GM12878 (cell line): ENCODE measurements around the gene CMAS. TPM values are rescaled to one million over a fixed set of nuclear protein-coding genes. Genes with fewer than 3 reads are reported as not detected.

ENCODE experiments used
- ATAC-seq: fragments of 200-7000 bp; cut with Tn5 transposase; 3 replicates; pipeline ENCODE4 v1.9.1; 2020; ENCODE audit warnings: mild to moderate bottlenecking, moderate library complexity
- BruUV-seq: library from RNA; stranded (reverse); fragments of 400-500 nt; replicated peaks from 2 replicates; lab custom pipeline; 2021; lab: Mats Ljungman, UMichigan
- CTCF ChIA-PET: fragments of 300-600 bp; sonication (Branson Sonifier 250); formaldehyde crosslinking; extraction: SDS; loops from one replicate; lab custom pipeline; 2021; ENCODE audit warnings: inconsistent platforms; lab: Yijun Ruan, JAX
- POLR2A ChIA-PET: fragments of 350-600 bp; formaldehyde crosslinking; extraction: SDS; loops from one replicate; lab custom pipeline; 2021; ENCODE audit warnings: inconsistent platforms; lab: Charles Lee
- RAD21 ChIA-PET: fragments of 300-600 bp; sonication (Branson Sonifier 250); formaldehyde crosslinking; loops from one replicate; lab custom pipeline; 2023; ENCODE audit warnings: antibody characterized with exemption; ENCODE audit not compliant: unreplicated experiment; lab: Charles Lee
- SMC1A ChIA-PET: fragments of 300-600 bp; sonication (Branson Sonifier 250); formaldehyde crosslinking; loops from one replicate; lab custom pipeline; 2023; ENCODE audit not compliant: unreplicated experiment, uncharacterized antibody; lab: Charles Lee
- DNase-seq: peaks from one replicate; pipeline ENCODE4 v3.0.0-alpha.2; 2011; ENCODE audit warnings: low read depth, low spot score
- FAIRE-seq: peaks from 3 replicates; lab custom pipeline; 2011; peaks lifted over from hg19 to GRCh38; lab: Jason Lieb, UNC
- H2AFZ ChIP-seq: 2 replicates; pipeline ENCODE4 v1.6.0; 2011; ENCODE audit warnings: low read depth, low read length, control low read depth; ENCODE audit not compliant: control insufficient read depth
- H3K27ac ChIP-seq: 2 replicates; pipeline ENCODE4 v1.5.1; 2011; ENCODE audit warnings: control low read depth; ENCODE audit not compliant: control insufficient read depth, insufficient read depth
- H3K27me3 ChIP-seq, 2 experiments: replicated peaks in 1 of 2; 2 replicates each; pipeline versions ENCODE4 v1.6.0 to v1.6.1; 2011; ENCODE audit warnings: low read length in 1 of 2; ENCODE audit not compliant: control insufficient read depth in 2 of 2, insufficient read depth in 2 of 2
- H3K36me3 ChIP-seq, 2 experiments: 2 replicates each; pipeline ENCODE4 v1.5.1; 2011; ENCODE audit warnings: low read length in 1 of 2; ENCODE audit not compliant: control insufficient read depth in 2 of 2, insufficient read depth in 2 of 2
- H3K4me1 ChIP-seq: 2 replicates; pipeline ENCODE4 v1.6.1; 2011; ENCODE audit warnings: mild to moderate bottlenecking, low read length, moderate library complexity, mixed read lengths; ENCODE audit not compliant: control insufficient read depth, insufficient read depth
- H3K4me2 ChIP-seq: 2 replicates; pipeline ENCODE4 v1.6.0; 2011; ENCODE audit warnings: control low read depth; ENCODE audit not compliant: control insufficient read depth, insufficient read depth
- H3K4me3 ChIP-seq: fragments of 200-600 bp; sonication (generic); 2 replicates; pipeline ENCODE4 v1.5.1; 2016
- H3K79me2 ChIP-seq: 2 replicates; pipeline ENCODE4 v1.6.0; 2011; ENCODE audit warnings: low read length; ENCODE audit not compliant: control insufficient read depth, insufficient read depth
- H3K9ac ChIP-seq: 2 replicates; pipeline ENCODE4 v1.8.0; 2011; ENCODE audit warnings: low read length, control low read depth, mixed read lengths; ENCODE audit not compliant: control insufficient read depth, insufficient read depth
- H3K9me3 ChIP-seq: replicated peaks from 3 replicates; pipeline ENCODE4 v1.5.1; 2011; ENCODE audit warnings: mild to moderate bottlenecking, low read length; ENCODE audit not compliant: control insufficient read depth, insufficient read depth
- H4K20me1 ChIP-seq: 2 replicates; pipeline ENCODE4 v1.6.0; 2011; ENCODE audit not compliant: control insufficient read depth, insufficient read depth
- IRF3 ChIP-seq: fragments of 450-650 bp; IDR thresholded peaks from 2 replicates; pipeline ENCODE4 v1.6.1; 2014; ENCODE audit warnings: mild to moderate bottlenecking
- PAX5 ChIP-seq: IDR thresholded peaks from 2 replicates; pipeline ENCODE4 v1.6.1; 2011; ENCODE audit warnings: low read depth, low read length, borderline replicate concordance
- WGBS: methylation state at CpG from one replicate; pipeline ENCODE4 v1.1.6; 2016; ENCODE audit warnings: low lambda C conversion rate; ENCODE audit not compliant: insufficient replicate concordance, insufficient coverage; ENCODE audit errors: missing lambda C conversion rate; 5-methylcytosine and 5-hydroxymethylcytosine counted together
- in situ Hi-C: fragments of 300-500 bp; cut with MboI; formaldehyde crosslinking; loops from 9 replicates; pipeline ENCODE4 v1.14.3; 2018; ENCODE audit warnings: mixed read lengths
- intact Hi-C: fragments of 100-400 bp; cut with micrococcal nuclease; formaldehyde crosslinking; loops from one replicate; pipeline ENCODE4 v1.14.2; 2022; ENCODE audit not compliant: unreplicated experiment
- polyA plus RNA-seq, 11 experiments: library from polyadenylated mRNA; depleted of rRNA in 4 of 11; unstranded in 6 of 11; stranded (reverse) in 5 of 11; fragments of >200 nt; fragmentation: Nextera tagmentation in 4 of 11; fragmentation: Illumina TruSeq in 1 of 11; extraction: Ambion mirVana in 4 of 11; extraction: Trizol in 1 of 11; gene quantifications; 1 replicate in 1 of 11; 2 replicates in 10 of 11; pipeline versions ENCODE4 v1.2.1 to v1.2.3, GENCODE V29; 2011 to 2016; ENCODE audit warnings: inconsistent platforms in 2 of 11, missing spikeins in 2 of 11, low read depth in 1 of 11
- total RNA-seq, 4 experiments: library from RNA; depleted of rRNA in 3 of 4; stranded (reverse); fragments of >200 nt in 3 of 4; fragmentation: Illumina TruSeq in 1 of 4; extraction: Trizol in 1 of 4; gene quantifications; 2 replicates each; pipeline versions ENCODE4 v1.2.1 to v1.2.3, GENCODE V29; 2013 to 2021

CMAS gene
- total and polyA plus RNA-seq, 10 of the 15 experiments (the other 5 are each of a cell fraction or from before 2014, with no cell fraction given), result 12.9 to 73.2 (median 30.8) TPM

GRCh38 chr12:22048351-22049041 is 2.5 kb downstream of the CMAS start:
- H2AFZ ChIP-seq, result no peak overlapping the region
- no peaks in the 10 kb centered on the region for H4K20me1 ChIP-seq
- SMC1A ChIA-PET, result interaction anchor here (0.6 to 3.8 kb wide), 5 partner anchors 8 to 447 kb away, joined by 3 to 19 read pairs (median 5); no protein-coding TSS in a partner anchor
- in situ Hi-C loops (no loop called here), intact Hi-C loops (no loop called here)
- H3K4me3 ChIP-seq, result no peak overlapping the region
- peak overlapping the region; percentile 44 for H3K4me2 ChIP-seq
- no peak for DNase-seq
- H3K4me1 ChIP-seq, result no peaks in the 10 kb centered on the region
- CTCF ChIA-PET, result interaction anchor here (0.6 to 2.9 kb wide), 2 partner anchors 13 to 925 kb away, joined by 3 to 7 read pairs; no protein-coding TSS in a partner anchor
- RAD21 ChIA-PET, result no interaction called here
- no peak for ATAC-seq
- no peaks in the 10 kb centered on the region for H3K27me3 ChIP-seq
- WGBS, result 94% methylated on average over 4 of the region's 4 CpGs
- TF ChIP-seq PAX5, result no peak
- POLR2A ChIA-PET, result no interaction called here
- H3K9me3 ChIP-seq, result no peaks in the 10 kb centered on the region
- H3K27ac ChIP-seq, result no peak overlapping the region
- FAIRE-seq, result no peak
- no peaks in the 10 kb centered on the region for H3K36me3 ChIP-seq
- BruUV-seq, result no TSS peak
- H3K9ac ChIP-seq, result no peak overlapping the region
- peaks cover 12% of the 10 kb centered on the region for H3K79me2 ChIP-seq

DNA sequence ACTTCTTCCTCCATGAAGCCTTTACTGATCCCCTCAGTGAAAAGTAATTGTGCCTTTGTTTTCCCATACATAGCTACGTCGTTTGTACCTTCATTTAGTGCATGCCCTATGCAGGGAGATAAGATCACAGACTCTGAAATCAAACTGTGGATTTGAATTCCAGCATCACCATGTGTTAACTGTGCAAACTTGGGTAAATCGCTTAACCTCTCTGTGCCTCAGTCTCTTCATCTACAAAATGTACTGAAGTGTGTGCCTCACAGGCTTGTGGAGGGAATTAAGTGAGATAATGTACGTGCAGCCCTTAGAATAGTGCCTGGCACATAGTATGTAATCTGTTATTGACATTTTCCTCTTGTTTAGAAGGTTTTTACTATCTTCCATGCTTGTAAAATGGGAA is 4.1 kb downstream of the CMAS start:
- Histone ChIP-seq H3K4me3 (no peak overlapping the region), H3K27ac (no peak overlapping the region), H3K9me3 (no peaks in the 10 kb centered on the region), H3K36me3 (no peaks in the 10 kb centered on the region), H3K9ac (no peak overlapping the region), H4K20me1 (no peaks in the 10 kb centered on the region), H3K4me1 (no peaks in the 10 kb centered on the region), H3K79me2 (peaks cover 12% of the 10 kb centered on the region)
- intact Hi-C loops (no loop called here), in situ Hi-C loops (no loop called here)
- ChIA-PET CTCF (interaction anchor here (0.6 to 0.9 kb wide), 2 partner anchors 352 to 410 kb away, joined by 3 to 4 read pairs; no protein-coding TSS in a partner anchor), SMC1A (no interaction called here)
- no peak for ATAC-seq
- no peak for TF ChIP-seq IRF3
- TF ChIP-seq, all 136 proteins: peak for 0
- no TSS peak for BruUV-seq
- WGBS, result 100% methylated on average over 4 of the region's 4 CpGs
- Histone ChIP-seq H3K27me3 (no peaks in the 10 kb centered on the region), H2AFZ (no peak overlapping the region), H3K4me2 (no peak overlapping the region)
- RAD21 ChIA-PET, result no interaction called here
- no peak for DNase-seq
- POLR2A ChIA-PET, result no interaction called here
- FAIRE-seq, result no peak
